Measurements from ENCODE around the gene IL20RA. TPM values are rescaled to one million over a fixed set of nuclear protein-coding genes. Genes with fewer than 3 reads are reported as not detected.
"Not testable (repeated sequence)": the region's sequence is repeated elsewhere in the genome, so short reads cannot be mapped to it uniquely, and the experiment has no call there.

The IL20RA gene
- polyA plus RNA-seq, 1 experiment: not detected

DNA sequence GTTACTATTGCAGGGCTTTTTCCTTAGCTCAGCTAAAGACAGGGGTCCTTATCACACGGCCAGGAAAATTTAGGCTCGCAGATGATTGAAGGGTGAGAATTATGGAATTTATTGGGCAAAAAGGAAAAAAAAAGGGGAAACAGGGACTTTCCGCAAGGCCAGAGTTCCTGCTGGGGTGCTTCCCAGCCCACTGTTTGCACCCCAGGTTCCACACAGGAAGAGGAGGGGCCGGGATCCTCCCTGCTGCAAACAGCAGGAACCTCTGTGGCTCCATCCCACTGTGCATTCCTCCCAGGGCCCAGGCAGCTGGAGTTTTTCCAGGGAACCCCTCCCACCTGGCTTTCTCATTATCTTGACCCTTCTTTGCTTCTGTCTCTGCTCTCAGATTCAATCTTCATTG lies 35.9 kb upstream of the IL20RA start:
- Histone ChIP-seq H3K9me3 (ENCODE audit: control insufficient read depth, insufficient read depth, low read length) (no peaks in the 10 kb centered on the region), H3K4me3 (ENCODE audit: low read depth, low read length) (no peak overlapping the region), H3K27ac (ENCODE audit: low read depth, low read length) (no peak overlapping the region), H3K27me3 (ENCODE audit: control insufficient read depth, insufficient read depth, low read length) (peaks cover 5% of the 10 kb centered on the region)
- ChIA-PET CTCF (interaction anchor here (1.1 kb wide), 1 partner anchor 14 kb away, joined by 3 read pairs; no protein-coding TSS in a partner anchor), POLR2A (no interaction called here)
- DNase-seq (ENCODE audit: low read depth, low spot score): no peak
- TF ChIP-seq, protein P1, sequence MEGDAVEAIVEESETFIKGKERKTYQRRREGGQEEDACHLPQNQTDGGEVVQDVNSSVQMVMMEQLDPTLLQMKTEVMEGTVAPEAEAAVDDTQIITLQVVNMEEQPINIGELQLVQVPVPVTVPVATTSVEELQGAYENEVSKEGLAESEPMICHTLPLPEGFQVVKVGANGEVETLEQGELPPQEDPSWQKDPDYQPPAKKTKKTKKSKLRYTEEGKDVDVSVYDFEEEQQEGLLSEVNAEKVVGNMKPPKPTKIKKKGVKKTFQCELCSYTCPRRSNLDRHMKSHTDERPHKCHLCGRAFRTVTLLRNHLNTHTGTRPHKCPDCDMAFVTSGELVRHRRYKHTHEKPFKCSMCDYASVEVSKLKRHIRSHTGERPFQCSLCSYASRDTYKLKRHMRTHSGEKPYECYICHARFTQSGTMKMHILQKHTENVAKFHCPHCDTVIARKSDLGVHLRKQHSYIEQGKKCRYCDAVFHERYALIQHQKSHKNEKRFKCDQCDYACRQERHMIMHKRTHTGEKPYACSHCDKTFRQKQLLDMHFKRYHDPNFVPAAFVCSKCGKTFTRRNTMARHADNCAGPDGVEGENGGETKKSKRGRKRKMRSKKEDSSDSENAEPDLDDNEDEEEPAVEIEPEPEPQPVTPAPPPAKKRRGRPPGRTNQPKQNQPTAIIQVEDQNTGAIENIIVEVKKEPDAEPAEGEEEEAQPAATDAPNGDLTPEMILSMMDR (IDR thresholded peaks at IDR 0.05; ENCODE audit: low read depth, low read length): no peak

DNA sequence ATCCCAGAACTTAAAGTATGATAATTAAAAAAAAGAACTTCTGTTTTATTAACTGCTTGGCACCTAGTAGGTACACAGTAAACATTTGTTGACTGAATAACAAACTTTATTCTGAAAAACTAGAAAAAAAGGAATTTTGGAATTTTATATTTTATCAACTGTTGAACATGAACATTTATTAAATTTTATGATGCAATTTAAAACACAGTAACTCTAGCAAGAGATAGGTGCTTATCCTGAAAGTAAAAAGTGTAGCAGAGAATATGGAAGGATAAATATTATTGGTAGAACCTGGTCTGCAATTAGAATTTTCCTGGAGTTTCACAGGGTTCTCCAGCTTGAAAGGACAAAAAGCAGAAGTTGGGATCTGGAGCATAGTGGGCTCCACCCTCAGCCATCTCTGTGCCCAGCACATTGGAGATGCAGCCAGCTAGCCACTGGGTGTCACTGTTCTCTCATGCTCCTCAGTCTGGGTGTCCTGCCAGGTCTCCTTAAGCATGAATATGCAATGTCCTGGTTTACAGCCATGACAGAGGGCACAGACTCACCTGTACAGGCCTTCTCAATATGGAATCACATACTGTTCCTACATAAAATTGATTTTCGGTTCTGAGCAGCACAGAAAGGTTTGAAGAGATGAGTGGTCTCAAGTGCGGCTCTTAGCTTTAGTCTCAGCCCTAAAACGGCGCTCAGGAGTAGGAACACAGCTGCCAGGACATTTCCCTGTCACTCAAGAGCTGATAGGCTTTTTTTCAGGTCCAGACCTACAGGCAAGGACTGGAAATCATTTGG lies 31.7 kb upstream of the IL20RA start:
- Histone ChIP-seq H3K9me3 (ENCODE audit: control insufficient read depth, insufficient read depth, low read length) (no peaks in the 10 kb centered on the region), H3K27me3 (ENCODE audit: control insufficient read depth, insufficient read depth, low read length) (peaks cover 3% of the 10 kb centered on the region), H3K27ac (ENCODE audit: low read depth, low read length) (no peak overlapping the region), H3K4me3 (ENCODE audit: low read depth, low read length) (no peak overlapping the region)
- CTCF ChIA-PET: interaction anchor here (0.6 to 2.0 kb wide), 11 partner anchors 9 to 565 kb away, joined by 3 to 12 read pairs (median 3); no protein-coding TSS in a partner anchor
- peak; percentile 6 for DNase-seq (ENCODE audit: low read depth, low spot score)
- TF ChIP-seq, protein P1 (IDR thresholded peaks at IDR 0.05; ENCODE audit: low read depth, low read length): peak; percentile 72
- POLR2A ChIA-PET: no interaction called here

DNA sequence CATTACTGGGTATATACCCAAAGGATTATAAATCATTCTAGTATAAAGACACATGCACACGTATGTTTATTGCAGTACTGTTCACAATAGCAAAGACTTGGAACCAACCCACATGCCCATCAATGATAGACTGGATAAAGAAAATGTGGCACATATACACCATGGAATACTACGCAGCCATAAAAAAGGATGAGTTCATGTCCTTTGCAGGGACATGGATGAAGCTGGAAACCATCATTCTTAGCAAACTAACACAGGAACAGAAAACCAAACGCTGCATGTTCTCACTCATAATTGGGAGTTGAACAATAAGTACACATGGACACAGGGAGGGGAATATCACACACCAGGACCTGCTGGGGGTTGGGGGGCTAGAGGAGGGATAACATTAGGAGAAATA lies 31.0 kb upstream of the IL20RA start:
- H3K9me3 ChIP-seq (ENCODE audit: control insufficient read depth, insufficient read depth, low read length); H3K27ac ChIP-seq (ENCODE audit: low read depth, low read length); POLR2A ChIA-PET; H3K4me3 ChIP-seq (ENCODE audit: low read depth, low read length); DNase-seq (ENCODE audit: low read depth, low spot score); H3K27me3 ChIP-seq (ENCODE audit: control insufficient read depth, insufficient read depth, low read length): not testable (repeated sequence)
- CTCF ChIA-PET: interaction anchor here (0.6 to 1.6 kb wide), 3 partner anchors 10 to 245 kb away, joined by 3 read pairs; no protein-coding TSS in a partner anchor

DNA sequence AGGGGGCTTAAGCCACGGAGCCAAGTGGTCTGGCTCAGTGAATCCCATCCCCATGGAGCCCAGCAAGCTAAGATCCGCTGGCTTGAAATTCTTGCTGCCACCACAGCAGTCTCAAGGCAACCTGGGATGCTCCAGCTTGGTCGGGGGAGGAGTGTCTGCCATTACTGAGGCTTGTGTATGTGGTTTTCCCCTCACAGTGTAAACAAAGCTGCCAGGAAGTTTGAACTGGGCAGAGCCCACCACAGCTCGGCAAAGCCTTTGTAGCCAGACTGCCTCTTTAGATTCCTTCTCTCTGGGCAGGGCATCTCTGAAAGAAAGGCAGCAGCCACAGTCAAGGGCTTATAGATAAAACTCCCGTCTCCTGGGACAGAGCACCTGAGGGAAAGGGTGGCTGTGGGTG lies 25.5 kb upstream of the IL20RA start:
- no peak for DNase-seq (ENCODE audit: low read depth, low spot score)
- no peak overlapping the region for H3K27ac ChIP-seq (ENCODE audit: low read depth, low read length)
- H3K9me3 ChIP-seq (ENCODE audit: control insufficient read depth, insufficient read depth, low read length): no peaks in the 10 kb centered on the region
- TF ChIP-seq, protein P1 (IDR thresholded peaks at IDR 0.05; ENCODE audit: low read depth, low read length): no peak
- H3K4me3 ChIP-seq (ENCODE audit: low read depth, low read length): no peak overlapping the region
- POLR2A ChIA-PET: no interaction called here
- CTCF ChIA-PET: no interaction called here
- peaks cover 2% of the 10 kb centered on the region for H3K27me3 ChIP-seq (ENCODE audit: control insufficient read depth, insufficient read depth, low read length)

DNA sequence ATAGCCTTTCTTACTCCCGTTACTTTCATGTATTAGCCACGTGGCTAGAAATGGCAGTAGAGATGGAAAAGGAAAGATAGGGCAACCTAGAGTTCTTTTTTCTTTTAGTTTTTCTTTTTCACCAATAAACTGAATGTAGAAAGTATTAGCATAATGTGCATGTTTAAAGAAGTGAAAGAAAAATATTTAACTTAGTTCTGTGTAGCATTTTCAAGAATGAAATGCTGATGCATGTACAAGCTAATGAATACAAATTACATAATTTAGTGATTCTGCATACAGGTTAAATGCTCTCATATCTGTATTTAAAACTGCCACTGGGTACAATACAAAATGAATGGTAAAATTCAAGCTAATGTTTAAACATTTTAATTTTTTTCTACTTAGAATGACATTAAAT lies 22.6 kb upstream of the IL20RA start:
- Histone ChIP-seq H3K9me3 (ENCODE audit: control insufficient read depth, insufficient read depth, low read length) (no peaks in the 10 kb centered on the region), H3K4me3 (ENCODE audit: low read depth, low read length) (no peak overlapping the region), H3K27ac (ENCODE audit: low read depth, low read length) (no peak overlapping the region), H3K27me3 (ENCODE audit: control insufficient read depth, insufficient read depth, low read length) (peaks cover 2% of the 10 kb centered on the region)
- POLR2A ChIA-PET: no interaction called here
- DNase-seq (ENCODE audit: low read depth, low spot score): no peak
- TF ChIP-seq, protein P1 (IDR thresholded peaks at IDR 0.05; ENCODE audit: low read depth, low read length): no peak
- CTCF ChIA-PET: no interaction called here
